ENCODE data around the gene BAIAP2L1.

GRCh38 chr7:98322331-98323270 is 78.3 kb downstream of the BAIAP2L1 start:
- TF ChIP-seq GATA3 (IDR thresholded peaks at IDR 0.05; ENCODE audit: low read depth, low read length) (no peak), GATA2 (IDR thresholded peaks at IDR 0.05; ENCODE audit: low read depth, low read length) (no peak)
